ENCODE results near the gene MEN1. TPM values are rescaled to one million over a fixed set of nuclear protein-coding genes. Genes with fewer than 3 reads are reported as not detected.
A peak's percentile ranks its signal among the peaks of the same experiment; 100 is the strongest.

The MEN1 gene
- total RNA-seq, 2 experiments from 2014 or later = 44.4 to 72.4 TPM

DNA sequence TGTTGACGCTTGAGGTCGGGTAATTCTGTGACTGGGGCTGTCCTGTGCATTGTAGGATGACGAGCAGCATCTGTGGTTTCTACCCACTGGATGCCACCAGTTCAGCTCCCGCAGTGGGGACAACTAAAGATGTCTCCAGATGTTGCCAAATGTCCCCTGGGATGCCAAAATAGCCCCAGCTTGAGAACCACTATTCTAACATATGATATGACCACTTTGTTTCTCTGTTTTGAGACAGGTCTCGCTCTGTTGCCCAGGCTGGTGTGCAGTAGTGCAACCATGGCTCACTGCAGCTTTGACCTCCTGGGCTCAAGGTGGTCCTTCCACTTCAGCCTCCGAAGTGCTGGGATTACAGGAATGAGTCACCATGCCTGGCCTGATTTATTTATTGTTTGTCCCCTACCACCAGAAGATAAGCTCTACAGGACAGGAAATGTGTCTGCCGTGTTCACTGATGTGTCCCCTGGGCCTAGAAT lies 4.4 kb upstream of the MEN1 start:
- H3K9me2 ChIP-seq (ENCODE audit: insufficient read depth, low read length) = no peaks in the 10 kb centered on the region
- TF ChIP-seq, protein P1, sequence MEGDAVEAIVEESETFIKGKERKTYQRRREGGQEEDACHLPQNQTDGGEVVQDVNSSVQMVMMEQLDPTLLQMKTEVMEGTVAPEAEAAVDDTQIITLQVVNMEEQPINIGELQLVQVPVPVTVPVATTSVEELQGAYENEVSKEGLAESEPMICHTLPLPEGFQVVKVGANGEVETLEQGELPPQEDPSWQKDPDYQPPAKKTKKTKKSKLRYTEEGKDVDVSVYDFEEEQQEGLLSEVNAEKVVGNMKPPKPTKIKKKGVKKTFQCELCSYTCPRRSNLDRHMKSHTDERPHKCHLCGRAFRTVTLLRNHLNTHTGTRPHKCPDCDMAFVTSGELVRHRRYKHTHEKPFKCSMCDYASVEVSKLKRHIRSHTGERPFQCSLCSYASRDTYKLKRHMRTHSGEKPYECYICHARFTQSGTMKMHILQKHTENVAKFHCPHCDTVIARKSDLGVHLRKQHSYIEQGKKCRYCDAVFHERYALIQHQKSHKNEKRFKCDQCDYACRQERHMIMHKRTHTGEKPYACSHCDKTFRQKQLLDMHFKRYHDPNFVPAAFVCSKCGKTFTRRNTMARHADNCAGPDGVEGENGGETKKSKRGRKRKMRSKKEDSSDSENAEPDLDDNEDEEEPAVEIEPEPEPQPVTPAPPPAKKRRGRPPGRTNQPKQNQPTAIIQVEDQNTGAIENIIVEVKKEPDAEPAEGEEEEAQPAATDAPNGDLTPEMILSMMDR (conservative IDR thresholded peaks at IDR 0.05; ENCODE audit: low read length) = no peak
- no peak for TF ChIP-seq EZH2phosphoT487 (IDR thresholded peaks at IDR 0.05; ENCODE audit: borderline replicate concordance, low read depth, low read length)
- no peaks in the 10 kb centered on the region for H4K20me1 ChIP-seq (ENCODE audit: insufficient read depth, low read length)
- H3K9me3 ChIP-seq (ENCODE audit: low read length) = no peaks in the 10 kb centered on the region
- BruUV-seq (replicated peaks) = no TSS peak
- peak; percentile 91 for DNase-seq (ENCODE audit: low spot score)
- no peaks in the 10 kb centered on the region for H3K36me3 ChIP-seq (ENCODE audit: insufficient read depth, low read length)
- H3K4me3 ChIP-seq (ENCODE audit: low read depth, low read length, poor library complexity, severe bottlenecking) = peak overlapping the region; percentile 8
- POLR2A ChIA-PET = interaction anchor here (0.6 to 0.9 kb wide), 2 partner anchors 8 to 205 kb away, joined by 3 read pairs; no protein-coding TSS in a partner anchor
- CTCF ChIA-PET (ENCODE audit: unreplicated experiment) = no interaction called here
- peaks cover 32% of the 10 kb centered on the region for H3K4me1 ChIP-seq (ENCODE audit: insufficient read depth, low read length, poor library complexity, severe bottlenecking)
- H3K4me2 ChIP-seq (ENCODE audit: low read length) = peak overlapping the region; percentile 50
- intact Hi-C loops (cut with micrococcal nuclease; ENCODE audit: unreplicated experiment) = no loop called here
- peak overlapping the region; percentile 66 for H3K27ac ChIP-seq (ENCODE audit: low read depth, low read length, poor library complexity, severe bottlenecking)
- H2AFZ ChIP-seq (ENCODE audit: low read length) = peak overlapping the region; percentile 65; the same call in 1 of the 2 replicates
- H3K79me2 ChIP-seq (ENCODE audit: insufficient read depth, low read depth, low read length) = peaks cover under 1% of the 10 kb centered on the region; the same call in 1 of the 2 replicates

DNA sequence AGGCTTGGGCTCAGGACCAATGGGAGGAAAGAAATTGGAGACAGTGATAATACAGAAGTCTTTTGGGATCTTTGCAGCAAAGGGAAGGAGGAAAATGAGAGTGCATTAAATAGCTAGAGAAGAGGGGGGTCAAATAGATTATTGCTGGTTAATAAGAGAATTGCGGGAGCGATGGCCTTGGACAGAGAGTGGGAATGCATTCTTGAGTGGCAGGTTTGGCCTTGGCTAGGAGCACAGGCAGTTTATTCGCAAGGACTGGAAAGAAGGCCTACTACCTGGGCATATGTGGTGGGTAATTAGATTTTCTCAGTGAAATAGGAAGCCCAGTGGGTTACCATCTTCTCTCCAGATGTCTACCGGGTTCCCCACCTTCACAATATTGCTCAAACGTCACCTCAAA lies 3.5 kb upstream of the MEN1 start:
- H3K4me3 ChIP-seq (ENCODE audit: low read depth, low read length, poor library complexity, severe bottlenecking) = no peak overlapping the region
- no TSS peak for BruUV-seq (replicated peaks)
- intact Hi-C loops (cut with micrococcal nuclease; ENCODE audit: unreplicated experiment) = no loop called here
- POLR2A ChIA-PET = no interaction called here
- H3K36me3 ChIP-seq (ENCODE audit: insufficient read depth, low read length) = no peaks in the 10 kb centered on the region
- CTCF ChIA-PET (ENCODE audit: unreplicated experiment) = no interaction called here
- peak overlapping the region; percentile 66 for H3K27ac ChIP-seq (ENCODE audit: low read depth, low read length, poor library complexity, severe bottlenecking)
- no peaks in the 10 kb centered on the region for H3K9me2 ChIP-seq (ENCODE audit: insufficient read depth, low read length)
- TF ChIP-seq EZH2phosphoT487 (IDR thresholded peaks at IDR 0.05; ENCODE audit: borderline replicate concordance, low read depth, low read length) = no peak
- TF ChIP-seq, protein P1 (conservative IDR thresholded peaks at IDR 0.05; ENCODE audit: low read length) = no peak
- peaks cover 10% of the 10 kb centered on the region for H3K79me2 ChIP-seq (ENCODE audit: insufficient read depth, low read depth, low read length)
- H3K4me1 ChIP-seq (ENCODE audit: insufficient read depth, low read length, poor library complexity, severe bottlenecking) = peaks cover 40% of the 10 kb centered on the region
- no peaks in the 10 kb centered on the region for H4K20me1 ChIP-seq (ENCODE audit: insufficient read depth, low read length)
- H3K4me2 ChIP-seq (ENCODE audit: low read length) = peak overlapping the region; percentile 50
- peak overlapping the region; percentile 65; the same call in 1 of the 2 replicates for H2AFZ ChIP-seq (ENCODE audit: low read length)
- no peak for DNase-seq (ENCODE audit: low spot score)
- H3K9me3 ChIP-seq (ENCODE audit: low read length) = no peaks in the 10 kb centered on the region

DNA sequence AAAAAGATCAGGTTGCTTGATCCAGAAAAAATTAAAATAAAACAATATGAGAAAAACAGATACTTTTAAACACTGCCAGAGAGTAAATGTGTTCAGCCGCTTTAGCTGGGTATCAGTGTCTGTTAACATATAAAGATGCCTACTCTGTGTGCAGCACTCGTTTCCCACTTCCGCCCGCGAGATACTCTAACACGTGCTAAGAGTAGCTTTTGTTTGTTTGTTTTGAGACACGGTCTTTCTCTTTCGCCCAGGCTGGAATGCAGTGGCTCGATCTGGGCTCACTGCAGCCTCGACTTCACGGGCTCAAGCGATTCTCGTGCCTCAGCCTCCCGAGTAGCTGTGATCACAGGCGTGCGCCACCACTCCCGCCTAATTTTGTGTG lies 531 bp upstream of the MEN1 start:
- H2AFZ ChIP-seq (ENCODE audit: low read length) = peak overlapping the region; percentile 61; the same call in 1 of the 2 replicates
- TF ChIP-seq, protein P1 (conservative IDR thresholded peaks at IDR 0.05; ENCODE audit: low read length) = no peak
- no peak for TF ChIP-seq EZH2phosphoT487 (IDR thresholded peaks at IDR 0.05; ENCODE audit: borderline replicate concordance, low read depth, low read length)
- H3K9me2 ChIP-seq (ENCODE audit: insufficient read depth, low read length) = no peaks in the 10 kb centered on the region
- POLR2A ChIA-PET = interaction anchor here (0.6 to 2.4 kb wide), 4 partner anchors 10 to 521 kb away, joined by 3 to 14 read pairs (median 4); no protein-coding TSS in a partner anchor
- CTCF ChIA-PET (ENCODE audit: unreplicated experiment) = no interaction called here
- H3K9me3 ChIP-seq (ENCODE audit: low read length) = no peaks in the 10 kb centered on the region
- intact Hi-C loops (cut with micrococcal nuclease; ENCODE audit: unreplicated experiment) = no loop called here
- H3K4me2 ChIP-seq (ENCODE audit: low read length) = peak overlapping the region; percentile 97
- H3K4me3 ChIP-seq (ENCODE audit: low read depth, low read length, poor library complexity, severe bottlenecking) = peak overlapping the region; percentile 96
- H4K20me1 ChIP-seq (ENCODE audit: insufficient read depth, low read length) = no peaks in the 10 kb centered on the region
- H3K27ac ChIP-seq (ENCODE audit: low read depth, low read length, poor library complexity, severe bottlenecking) = peak overlapping the region; percentile 55
- BruUV-seq (replicated peaks) = no TSS peak
- H3K79me2 ChIP-seq (ENCODE audit: insufficient read depth, low read depth, low read length) = peaks cover 16% of the 10 kb centered on the region
- DNase-seq (ENCODE audit: low spot score) = no peak
- H3K36me3 ChIP-seq (ENCODE audit: insufficient read depth, low read length) = peaks cover 26% of the 10 kb centered on the region; the same call in 1 of the 2 replicates
- peaks cover 45% of the 10 kb centered on the region for H3K4me1 ChIP-seq (ENCODE audit: insufficient read depth, low read length, poor library complexity, severe bottlenecking)

Measured in OCI-LY7 (cell line).